Kidney epithelial cell (primary cell): ENCODE measurements around the gene SYDE1. TPM values are rescaled to one million over a fixed set of nuclear protein-coding genes. Genes with fewer than 3 reads are reported as not detected.

Experiments
- DNase-seq: peaks from one replicate; pipeline ENCODE4 v3.0.0-alpha.2; 2010; ENCODE audit warnings: low read depth
- H3K27me3 ChIP-seq: 2 replicates; pipeline ENCODE4 v1.6.0; 2011; ENCODE audit warnings: low read length; ENCODE audit not compliant: control insufficient read depth, insufficient read depth
- H3K36me3 ChIP-seq: 2 replicates; pipeline ENCODE4 v1.5.1; 2011; ENCODE audit warnings: low read length; ENCODE audit not compliant: control insufficient read depth, insufficient read depth
- H3K4me3 ChIP-seq: 2 replicates; pipeline ENCODE4 v1.5.1; 2011; ENCODE audit warnings: low read depth, mild to moderate bottlenecking, control low read depth, low read length
- CTCF ChIP-seq: IDR thresholded peaks from 2 replicates; pipeline ENCODE4 v1.5.1; 2011; ENCODE audit warnings: mild to moderate bottlenecking, moderate library complexity, low read length, control low read depth, inconsistent platforms; ENCODE audit not compliant: insufficient read depth, poor library complexity, severe bottlenecking
- total RNA-seq: library from RNA; depleted of rRNA; stranded (reverse); fragments of >200 nt; gene quantifications from 2 replicates; pipeline ENCODE4 v1.2.3, GENCODE V29; 2015

SYDE1 gene
- total RNA-seq, 1 donor from 2014 or later, result 28.4 TPM

GRCh38 chr19:15112385-15112784, 5.2 kb downstream of the SYDE1 start:
- DNase-seq, result no peak
- TF ChIP-seq CTCF, result no peak
- no peaks in the 10 kb centered on the region for H3K27me3 ChIP-seq
- no peak overlapping the region for H3K4me3 ChIP-seq
- H3K36me3 ChIP-seq, result peaks cover 5% of the 10 kb centered on the region

- Histone ChIP-seq H3K4me3 (no peak overlapping the region), H3K36me3 (peaks cover 5% of the 10 kb centered on the region), H3K27me3 (no peaks in the 10 kb centered on the region)
- no peak for TF ChIP-seq CTCF
- no peak for DNase-seq
Measured at GRCh38 chr19:15113245-15114152, 6.3 kb downstream of the SYDE1 start.

- Histone ChIP-seq H3K4me3 (no peak overlapping the region), H3K36me3 (peaks cover 5% of the 10 kb centered on the region), H3K27me3 (no peaks in the 10 kb centered on the region)
- no peak for TF ChIP-seq CTCF
- DNase-seq, result no peak
Measured at GRCh38 chr19:15114153-15114540, 6.9 kb downstream of the SYDE1 start.

GRCh38 chr19:15115080-15115479, 7.9 kb downstream of the SYDE1 start:
- DNase-seq, result no peak
- H3K4me3 ChIP-seq, result no peak overlapping the region
- peaks cover 5% of the 10 kb centered on the region for H3K36me3 ChIP-seq
- H3K27me3 ChIP-seq, result no peaks in the 10 kb centered on the region
- no peak for TF ChIP-seq CTCF

- peaks cover 6% of the 10 kb centered on the region for H3K36me3 ChIP-seq
- no peaks in the 10 kb centered on the region for H3K27me3 ChIP-seq
Measured at GRCh38 chr19:15115762-15116615, 8.8 kb downstream of the SYDE1 start.

More at GRCh38 chr19:15115762-15116615, 8.8 kb downstream of the SYDE1 start:
- no peak for TF ChIP-seq CTCF
- H3K4me3 ChIP-seq, result no peak overlapping the region
- DNase-seq, result no peak
